Activated naive CD4-positive, alpha-beta T cell treated with anti-CD3 and anti-CD28 coated beads, Interleukin-2, amount 50 U/mL, for 24 hours (primary cell): ENCODE data around the gene HDAC4.
"Not testable (repeated sequence)": the region's sequence is repeated elsewhere in the genome, so short reads cannot be mapped to it uniquely, and the experiment has no call there.

Experiments used
- H3K27ac Mint-ChIP-seq: one replicate; pipeline ENCODE4 v1.8.0; 2021; ENCODE audit warnings: mild to moderate bottlenecking, mixed read lengths
- H3K27me3 Mint-ChIP-seq: one replicate; pipeline ENCODE4 v1.8.0; 2021; ENCODE audit warnings: mixed read lengths
- H3K36me3 Mint-ChIP-seq: one replicate; pipeline ENCODE4 v1.8.0; 2021; ENCODE audit warnings: mixed read lengths
- H3K4me1 Mint-ChIP-seq: one replicate; pipeline ENCODE4 v1.8.0; 2021; ENCODE audit warnings: mixed read lengths
- H3K4me3 Mint-ChIP-seq: one replicate; pipeline ENCODE4 v1.8.0; 2021; ENCODE audit warnings: mild to moderate bottlenecking, mixed read lengths
- H3K9me3 Mint-ChIP-seq: one replicate; pipeline ENCODE4 v1.8.0; 2021; ENCODE audit warnings: mixed read lengths

HDAC4 gene

GRCh38 chr2:239400596-239401066, at the start of gene HDAC4:
HDAC4 (minus strand) TSS chr2:239401020; CDS start chr2:239352699, 48,321 bp downstream.
- Mint-ChIP-seq H3K27ac (peak within 1 kb of the TSS; percentile 99), H3K27me3 (no peaks in the 10 kb centered on the region), H3K9me3 (no peaks in the 10 kb centered on the region), H3K4me1 (peaks cover 48% of the 10 kb centered on the region), H3K36me3 (no peaks in the 10 kb centered on the region), H3K4me3 (peak within 1 kb of the TSS; percentile 94)

- not testable (repeated sequence) for H3K4me1 Mint-ChIP-seq, H3K27me3 Mint-ChIP-seq, H3K36me3 Mint-ChIP-seq, H3K4me3 Mint-ChIP-seq, H3K27ac Mint-ChIP-seq
- H3K9me3 Mint-ChIP-seq, result peaks cover 24% of the 10 kb centered on the region
Observed at GRCh38 chr2:239449468-239449867, 48.6 kb upstream of the HDAC4 start.

- Mint-ChIP-seq H3K27ac (no peak overlapping the region), H3K36me3 (no peaks in the 10 kb centered on the region), H3K9me3 (peaks cover 9% of the 10 kb centered on the region), H3K27me3 (peaks cover 5% of the 10 kb centered on the region), H3K4me1 (peaks cover 15% of the 10 kb centered on the region), H3K4me3 (no peak overlapping the region)
Observed at GRCh38 chr2:239445771-239446524, 45.1 kb upstream of the HDAC4 start.

GRCh38 chr2:239444626-239445577, 44.1 kb upstream of the HDAC4 start:
- no peaks in the 10 kb centered on the region for H3K36me3 Mint-ChIP-seq
- peaks cover 5% of the 10 kb centered on the region for H3K9me3 Mint-ChIP-seq
- H3K4me3 Mint-ChIP-seq, result no peak overlapping the region
- H3K4me1 Mint-ChIP-seq, result peaks cover 20% of the 10 kb centered on the region
- peaks cover 5% of the 10 kb centered on the region for H3K27me3 Mint-ChIP-seq
- no peak overlapping the region for H3K27ac Mint-ChIP-seq

- Mint-ChIP-seq H3K9me3 (peaks cover 5% of the 10 kb centered on the region), H3K36me3 (no peaks in the 10 kb centered on the region), H3K27ac (no peak overlapping the region), H3K27me3 (peaks cover 6% of the 10 kb centered on the region), H3K4me1 (peaks cover 20% of the 10 kb centered on the region), H3K4me3 (no peak overlapping the region)
Observed at GRCh38 chr2:239443666-239444567, 43.1 kb upstream of the HDAC4 start.

GRCh38 chr2:239443102-239443620, 42.3 kb upstream of the HDAC4 start:
- no peak overlapping the region for H3K27ac Mint-ChIP-seq
- H3K4me3 Mint-ChIP-seq, result no peak overlapping the region
- peaks cover 10% of the 10 kb centered on the region for H3K27me3 Mint-ChIP-seq
- no peaks in the 10 kb centered on the region for H3K36me3 Mint-ChIP-seq
- peaks cover 20% of the 10 kb centered on the region for H3K4me1 Mint-ChIP-seq
- peaks cover 2% of the 10 kb centered on the region for H3K9me3 Mint-ChIP-seq

- no peaks in the 10 kb centered on the region for H3K9me3 Mint-ChIP-seq
- peaks cover 10% of the 10 kb centered on the region for H3K27me3 Mint-ChIP-seq
- H3K4me3 Mint-ChIP-seq, result peak overlapping the region; percentile 23
Observed at GRCh38 chr2:239442192-239442591, 41.4 kb upstream of the HDAC4 start.

GRCh38 chr2:239441261-239442078, 40.6 kb upstream of the HDAC4 start:
- no peak overlapping the region for H3K27ac Mint-ChIP-seq
- H3K9me3 Mint-ChIP-seq, result no peaks in the 10 kb centered on the region
- H3K36me3 Mint-ChIP-seq, result no peaks in the 10 kb centered on the region
- H3K4me3 Mint-ChIP-seq, result peak overlapping the region; percentile 80
- H3K4me1 Mint-ChIP-seq, result peaks cover 20% of the 10 kb centered on the region
- peaks cover 10% of the 10 kb centered on the region for H3K27me3 Mint-ChIP-seq

More at GRCh38 chr2:239442192-239442591, 41.4 kb upstream of the HDAC4 start:
- Mint-ChIP-seq H3K4me1 (peaks cover 20% of the 10 kb centered on the region), H3K36me3 (no peaks in the 10 kb centered on the region), H3K27ac (no peak overlapping the region)

- Mint-ChIP-seq H3K9me3 (no peaks in the 10 kb centered on the region), H3K4me1 (peaks cover 20% of the 10 kb centered on the region), H3K4me3 (peak overlapping the region; percentile 80), H3K27me3 (peaks cover 10% of the 10 kb centered on the region), H3K36me3 (no peaks in the 10 kb centered on the region), H3K27ac (no peak overlapping the region)
Observed at GRCh38 chr2:239440511-239440959, 39.7 kb upstream of the HDAC4 start.

GRCh38 chr2:239439754-239440315, 39.0 kb upstream of the HDAC4 start:
- H3K36me3 Mint-ChIP-seq, result no peaks in the 10 kb centered on the region
- no peak overlapping the region for H3K27ac Mint-ChIP-seq
- peaks cover 10% of the 10 kb centered on the region for H3K27me3 Mint-ChIP-seq
- no peak overlapping the region for H3K4me3 Mint-ChIP-seq
- H3K4me1 Mint-ChIP-seq, result peaks cover 20% of the 10 kb centered on the region
- H3K9me3 Mint-ChIP-seq, result no peaks in the 10 kb centered on the region

- H3K27ac Mint-ChIP-seq, result peak overlapping the region; percentile 59
- no peak overlapping the region for H3K4me3 Mint-ChIP-seq
- H3K27me3 Mint-ChIP-seq, result peaks cover 10% of the 10 kb centered on the region
- H3K4me1 Mint-ChIP-seq, result peaks cover 20% of the 10 kb centered on the region
- H3K9me3 Mint-ChIP-seq, result no peaks in the 10 kb centered on the region
- H3K36me3 Mint-ChIP-seq, result no peaks in the 10 kb centered on the region
Observed at GRCh38 chr2:239438995-239439753, 38.4 kb upstream of the HDAC4 start.

GRCh38 chr2:239438368-239438767, 37.5 kb upstream of the HDAC4 start:
- peak overlapping the region; percentile 59 for H3K27ac Mint-ChIP-seq
- H3K36me3 Mint-ChIP-seq, result peaks cover 2% of the 10 kb centered on the region
- H3K4me1 Mint-ChIP-seq, result peaks cover 25% of the 10 kb centered on the region
- peaks cover 9% of the 10 kb centered on the region for H3K27me3 Mint-ChIP-seq
- H3K4me3 Mint-ChIP-seq, result no peak overlapping the region
- H3K9me3 Mint-ChIP-seq, result no peaks in the 10 kb centered on the region

GRCh38 chr2:239436669-239437335, 36.0 kb upstream of the HDAC4 start:
- H3K27me3 Mint-ChIP-seq, result peaks cover 8% of the 10 kb centered on the region
- no peak overlapping the region for H3K27ac Mint-ChIP-seq
- H3K4me3 Mint-ChIP-seq, result no peak overlapping the region
- peaks cover 23% of the 10 kb centered on the region for H3K4me1 Mint-ChIP-seq
- H3K36me3 Mint-ChIP-seq, result peaks cover 2% of the 10 kb centered on the region
- no peaks in the 10 kb centered on the region for H3K9me3 Mint-ChIP-seq
